GM11168 (cell line): ENCODE measurements around the gene HAPLN2.
"Not testable (repeated sequence)": the region's sequence is repeated elsewhere in the genome, so short reads cannot be mapped to it uniquely, and the experiment has no call there.

Experiments
- in situ Hi-C: fragments of 300-500 bp; cut with MboI; formaldehyde crosslinking; loops from one replicate; pipeline ENCODE4 v1.12.0; 2022; ENCODE audit warnings: low sequenced_read_pairs; ENCODE audit not compliant: unreplicated experiment

Gene HAPLN2

GRCh38 chr1:156591432-156592157 is 27.6 kb upstream of the HAPLN2 start, which contains the start of gene NAXE:
Gene NAXE, plus strand, starts transcription at chr1:156591776. Its CDS starts 29 bp downstream, at chr1:156591805.
- in situ Hi-C loops, result no loop called here

DNA sequence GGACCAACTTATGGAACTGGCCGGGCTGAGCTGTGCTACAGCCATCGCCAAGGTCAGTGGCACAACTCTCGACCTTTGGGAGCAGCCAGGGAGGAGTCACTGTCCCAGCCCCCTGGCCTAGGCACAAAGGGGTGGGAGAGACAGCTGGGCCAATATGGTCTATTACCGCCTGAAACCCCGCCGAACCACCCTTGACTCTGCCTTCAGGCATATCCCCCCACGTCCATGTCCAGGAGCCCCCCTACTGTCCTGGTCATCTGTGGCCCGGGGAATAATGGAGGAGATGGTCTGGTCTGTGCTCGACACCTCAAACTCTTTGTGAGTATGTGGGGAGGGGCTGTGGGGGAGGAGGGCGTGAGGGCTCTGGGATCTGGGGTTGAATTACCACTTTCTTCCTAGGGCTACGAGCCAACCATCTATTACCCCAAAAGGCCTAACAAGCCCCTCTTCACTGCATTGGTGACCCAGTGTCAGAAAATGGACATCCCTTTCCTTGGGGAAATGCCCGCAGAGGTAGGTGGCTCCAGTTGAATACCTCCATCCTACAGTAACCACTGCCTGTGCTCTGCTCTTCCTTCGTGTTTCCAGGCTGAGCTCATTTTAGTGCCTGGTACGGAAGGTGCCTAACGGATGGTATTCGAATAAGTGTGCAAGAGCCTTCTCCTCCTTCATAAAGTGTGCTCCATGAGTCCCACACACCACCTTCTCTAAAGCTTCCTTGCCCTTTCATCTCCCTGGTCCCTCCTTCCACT is 26.9 kb upstream of the HAPLN2 start:
- in situ Hi-C loops, result no loop called here

DNA sequence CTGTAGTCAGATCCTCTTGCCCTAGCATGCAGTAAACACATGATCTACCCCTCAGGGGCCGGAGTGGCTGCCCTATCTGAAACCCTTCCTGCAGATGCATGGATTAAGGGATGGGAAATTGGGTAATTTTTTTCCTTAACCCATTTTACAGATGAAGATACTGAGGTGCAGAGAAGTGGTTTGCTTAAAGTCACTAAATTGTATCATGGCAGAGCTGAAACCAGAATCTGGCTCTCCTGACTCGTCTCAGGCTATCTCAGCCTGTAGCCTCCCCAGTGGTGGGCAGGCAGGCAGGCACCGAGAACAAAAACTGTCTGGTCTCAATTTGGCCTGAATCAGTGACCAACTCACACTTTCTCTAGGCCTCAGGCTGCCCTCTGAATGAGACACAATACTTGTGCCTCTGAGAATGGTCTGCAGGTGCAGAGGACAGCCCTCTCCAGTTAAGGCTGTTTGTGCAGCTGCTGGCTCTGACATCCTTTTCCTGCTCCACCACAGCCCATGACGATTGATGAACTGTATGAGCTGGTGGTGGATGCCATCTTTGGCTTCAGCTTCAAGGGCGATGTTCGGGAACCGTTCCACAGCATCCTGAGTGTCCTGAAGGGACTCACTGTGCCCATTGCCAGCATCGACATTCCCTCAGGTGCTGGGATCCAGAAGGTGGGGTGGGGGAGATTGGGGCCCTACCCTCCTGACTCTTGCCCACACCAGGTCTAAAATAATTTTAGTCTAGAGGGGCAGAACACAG is 26.1 kb upstream of the HAPLN2 start:
- in situ Hi-C loops, result no loop called here

DNA sequence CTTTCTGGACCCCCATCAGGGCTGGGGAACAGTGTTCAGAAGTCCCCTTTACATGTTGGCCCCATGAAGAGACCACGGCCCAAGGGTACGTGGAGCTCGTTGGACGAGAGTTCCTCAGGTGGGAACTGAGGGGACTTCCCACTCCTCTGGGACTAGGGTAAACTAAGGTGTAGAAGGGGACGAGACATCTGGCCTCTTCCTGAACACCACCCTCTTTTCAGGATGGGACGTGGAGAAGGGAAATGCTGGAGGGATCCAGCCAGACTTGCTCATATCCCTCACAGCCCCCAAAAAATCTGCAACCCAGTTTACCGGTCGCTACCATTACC is 25.6 kb upstream of the HAPLN2 start:
- in situ Hi-C loops, result no loop called here

DNA sequence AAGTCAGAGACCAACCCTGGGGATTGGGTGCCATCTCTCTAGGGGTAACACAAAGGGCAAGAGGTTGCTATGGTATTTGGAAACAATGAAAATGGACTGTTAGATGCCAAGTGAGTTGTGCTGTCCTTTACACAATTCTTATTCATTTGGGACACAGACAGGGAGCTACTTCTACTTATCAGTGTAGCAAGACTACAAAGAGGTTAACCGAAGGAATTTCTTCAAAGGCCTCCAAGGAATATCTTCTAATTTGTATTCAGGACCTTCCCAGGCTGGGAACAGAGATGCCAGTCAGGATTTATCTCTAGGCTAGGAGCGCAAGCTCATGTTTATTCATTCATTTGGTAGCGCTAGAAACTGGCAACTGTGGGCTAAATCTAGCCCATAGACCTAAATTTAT is 25.0 kb upstream of the HAPLN2 start:
- in situ Hi-C loops, result no loop called here

GRCh38 chr1:156595016-156595415 is 24.2 kb upstream of the HAPLN2 start:
- in situ Hi-C loops, result no loop called here

GRCh38 chr1:156596426-156596825 is 22.8 kb upstream of the HAPLN2 start:
- in situ Hi-C loops, result no loop called here

GRCh38 chr1:156598125-156598524 is 21.1 kb upstream of the HAPLN2 start:
- in situ Hi-C loops, result no loop called here

DNA sequence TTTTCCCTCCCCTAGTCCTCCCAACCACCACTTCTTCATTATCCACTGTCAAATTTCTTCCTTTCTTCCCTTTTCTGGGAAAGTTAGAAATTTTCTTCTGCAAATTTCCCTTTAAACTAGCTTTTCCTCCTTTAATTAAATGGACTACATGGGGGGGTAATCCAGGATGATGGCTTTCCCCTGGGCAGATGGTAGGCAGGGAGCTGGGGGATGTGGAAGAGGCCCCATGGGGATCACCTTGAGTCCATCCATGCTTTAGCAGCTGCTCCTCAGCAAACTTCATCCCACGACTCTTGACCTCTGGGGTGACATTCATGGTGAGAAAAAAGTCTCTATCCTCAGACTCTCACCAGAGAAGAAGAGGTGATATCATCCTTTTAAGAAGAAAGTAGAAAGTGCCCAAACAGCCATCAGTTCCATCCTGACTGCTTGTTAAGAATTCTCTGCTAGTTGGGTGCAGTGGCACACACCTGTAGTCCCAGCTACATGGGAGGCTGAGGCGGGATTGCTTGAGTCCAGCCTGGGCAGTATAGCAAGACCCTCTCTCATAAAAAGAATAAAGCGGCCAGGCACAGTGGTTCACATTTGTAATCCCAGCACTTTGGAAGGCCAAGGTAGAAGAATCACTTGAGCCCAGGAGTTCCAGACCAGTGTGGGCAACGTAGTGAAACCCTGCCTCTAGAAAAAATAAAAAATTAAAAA is 20.3 kb upstream of the HAPLN2 start:
- in situ Hi-C loops, result no loop called here

GRCh38 chr1:156599811-156600210 is 19.4 kb upstream of the HAPLN2 start:
- in situ Hi-C loops, result no loop called here

DNA sequence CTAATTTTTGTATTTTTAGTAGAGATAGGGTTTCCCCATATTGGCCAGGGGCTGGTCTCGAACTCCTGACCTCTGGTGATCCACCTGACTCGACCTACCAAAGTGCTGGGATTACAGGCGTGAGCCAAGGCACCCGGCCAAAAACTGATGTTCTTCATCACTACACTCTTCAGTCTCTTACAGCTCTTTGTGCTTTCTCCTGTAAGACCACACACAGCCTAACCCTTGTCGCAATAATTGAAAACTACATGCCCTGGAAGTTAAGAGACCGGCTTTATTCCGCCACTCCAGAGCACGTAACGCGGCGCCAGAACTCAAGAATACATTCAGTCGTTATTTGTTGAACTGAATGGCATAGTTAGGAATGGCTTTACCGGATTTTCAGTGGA is 18.5 kb upstream of the HAPLN2 start:
- in situ Hi-C loops, result no loop called here

- in situ Hi-C loops, result no loop called here
Measured at GRCh38 chr1:156601122-156601830, 17.9 kb upstream of the HAPLN2 start, which contains the start of gene GPATCH4. Gene GPATCH4, minus strand, starts transcription at chr1:156601479.

DNA sequence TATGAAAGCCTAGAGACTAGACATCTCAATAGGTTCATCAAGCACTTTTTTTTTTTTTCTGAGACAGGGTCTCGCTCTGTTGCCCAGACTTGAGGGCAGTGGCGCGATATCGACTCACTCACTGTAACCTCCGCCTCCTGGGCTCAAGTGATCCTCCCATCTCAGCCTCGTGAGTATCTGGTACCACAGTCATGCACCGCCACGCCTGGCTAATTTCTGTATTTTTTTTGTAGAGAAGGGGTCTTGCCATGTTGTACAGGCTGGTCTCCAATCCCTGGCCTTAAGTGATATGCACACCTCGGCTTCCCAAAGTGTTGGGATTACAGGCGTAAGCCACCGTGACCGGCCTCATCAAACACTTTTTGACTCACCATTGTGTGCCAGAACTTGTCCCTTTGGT is 17.3 kb upstream of the HAPLN2 start:
- in situ Hi-C loops, result no loop called here

DNA sequence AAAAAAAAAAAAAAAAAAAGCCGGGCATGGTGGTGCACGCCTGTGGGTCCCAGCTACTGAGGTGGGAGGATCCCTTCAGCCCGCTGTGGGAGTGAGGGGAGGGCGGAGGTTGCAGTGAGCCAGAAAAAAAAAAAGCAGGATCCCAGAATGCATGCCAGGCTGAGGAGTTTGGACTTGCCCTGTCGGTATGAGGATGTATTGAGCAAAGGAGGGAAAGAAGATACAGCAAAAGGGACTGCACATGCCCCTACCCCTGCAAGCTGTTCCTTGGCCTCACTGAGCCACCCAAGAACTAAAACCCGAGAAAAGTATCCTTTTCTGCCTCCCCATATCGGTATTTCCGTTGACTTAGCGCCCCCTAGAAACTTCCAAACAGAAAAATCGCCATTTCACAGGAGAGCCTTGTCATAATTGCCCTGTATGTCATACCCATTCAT is 16.6 kb upstream of the HAPLN2 start:
- in situ Hi-C loops, result no loop called here

DNA sequence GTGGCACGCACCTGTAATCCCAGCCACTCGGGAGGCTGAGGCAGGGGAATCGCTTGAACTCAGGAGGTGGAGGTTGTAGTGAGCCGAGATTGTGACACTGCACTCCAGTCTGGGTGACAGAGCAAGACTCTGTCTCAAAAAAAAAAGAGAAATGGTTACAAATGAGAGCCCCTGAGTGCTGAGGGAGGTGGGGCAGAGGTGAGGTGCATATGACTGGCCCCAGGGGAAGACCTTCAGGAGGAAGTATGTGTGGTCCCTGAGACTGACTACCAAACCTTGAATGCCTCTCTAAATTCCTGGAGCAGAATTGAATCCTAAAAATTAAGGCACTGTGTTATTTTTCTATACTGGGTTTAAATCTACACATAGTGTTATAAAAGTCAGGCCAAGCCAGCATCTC is 11.9 kb upstream of the HAPLN2 start:
- in situ Hi-C loops, result loop anchor here (5.0 kb wide), 1 partner anchor 225 kb away; no protein-coding TSS in a partner anchor

GRCh38 chr1:156608036-156608674 is 11.1 kb upstream of the HAPLN2 start:
- in situ Hi-C loops, result loop anchor here (5.0 kb wide), 1 partner anchor 226 kb away; no protein-coding TSS in a partner anchor

GRCh38 chr1:156608981-156609380 is 10.2 kb upstream of the HAPLN2 start:
- in situ Hi-C loops, result loop anchor here (5.0 kb wide), 1 partner anchor 227 kb away; no protein-coding TSS in a partner anchor

DNA sequence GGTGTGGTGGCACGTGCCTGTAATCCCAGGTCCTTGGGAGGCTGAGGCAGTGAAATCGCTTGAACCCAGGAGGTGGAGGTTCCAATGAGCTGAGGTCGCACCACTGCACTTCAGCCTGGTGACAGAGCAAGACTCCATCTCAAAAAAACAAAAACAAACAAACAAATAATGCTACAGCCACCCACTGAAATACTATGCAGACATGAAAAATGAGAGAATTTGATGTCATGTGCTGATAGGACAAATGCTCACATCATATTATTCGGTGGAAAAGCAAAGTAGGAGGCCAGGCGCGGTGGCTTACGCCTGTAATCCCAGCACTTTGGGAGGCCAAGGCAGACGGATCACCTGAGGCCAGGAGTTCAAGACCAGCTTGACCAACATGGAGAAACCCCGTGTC is 9.1 kb upstream of the HAPLN2 start:
- in situ Hi-C loops, result not testable (repeated sequence)

- in situ Hi-C loops, result no loop called here
Measured at GRCh38 chr1:156612666-156613065, 6.5 kb upstream of the HAPLN2 start.
